Memory B cell (primary cell): ENCODE measurements around the gene ACAP2.
"Not testable (repeated sequence)": the region's sequence is repeated elsewhere in the genome, so short reads cannot be mapped to it uniquely, and the experiment has no call there.

Source experiments
- ATAC-seq: fragments of 150-1000 bp; cut with Tn5 transposase; 2 replicates; pipeline ENCODE4 v1.10.0; 2021; ENCODE audit warnings: low read depth, mild to moderate bottlenecking, moderate library complexity
- DNase-seq, 2 donors: peaks; one replicate each; pipeline ENCODE4 v3.0.0; 2022; ENCODE audit warnings: low spot score in 2 of 2
- H3K27ac Mint-ChIP-seq: one replicate; pipeline ENCODE4 v1.8.0; 2022; ENCODE audit warnings: mild to moderate bottlenecking, moderate library complexity, mixed read lengths
- H3K27me3 Mint-ChIP-seq: one replicate; pipeline ENCODE4 v1.8.0; 2022; ENCODE audit warnings: mixed read lengths
- H3K36me3 Mint-ChIP-seq: one replicate; pipeline ENCODE4 v1.8.0; 2022; ENCODE audit warnings: mild to moderate bottlenecking, mixed read lengths
- H3K4me1 Mint-ChIP-seq: one replicate; pipeline ENCODE4 v1.8.0; 2022; ENCODE audit warnings: mixed read lengths
- H3K4me3 Mint-ChIP-seq: one replicate; pipeline ENCODE4 v1.8.0; 2022; ENCODE audit warnings: mild to moderate bottlenecking, moderate library complexity, mixed read lengths
- H3K9me3 Mint-ChIP-seq: one replicate; pipeline ENCODE4 v1.8.0; 2022; ENCODE audit warnings: mixed read lengths

Gene ACAP2

GRCh38 chr3:195334967-195335366 is 107.9 kb downstream of the ACAP2 start:
- Mint-ChIP-seq H3K4me3 (no peak overlapping the region), H3K27ac (no peak overlapping the region), H3K4me1 (peaks cover 6% of the 10 kb centered on the region), H3K27me3 (no peaks in the 10 kb centered on the region), H3K9me3 (no peaks in the 10 kb centered on the region), H3K36me3 (peaks cover 32% of the 10 kb centered on the region)
- ATAC-seq (no peak), DNase-seq (no peak)

- no peaks in the 10 kb centered on the region for H3K27me3 Mint-ChIP-seq
- no peak overlapping the region for H3K4me3 Mint-ChIP-seq
- no peak overlapping the region for H3K27ac Mint-ChIP-seq
- DNase-seq (no peak), ATAC-seq (no peak)
- peaks cover 39% of the 10 kb centered on the region for H3K36me3 Mint-ChIP-seq
- peaks cover 4% of the 10 kb centered on the region for H3K4me1 Mint-ChIP-seq
- peaks cover 3% of the 10 kb centered on the region for H3K9me3 Mint-ChIP-seq
Measured at GRCh38 chr3:195319060-195319459, 123.8 kb downstream of the ACAP2 start.

- H3K4me3 Mint-ChIP-seq = no peak overlapping the region
- H3K27me3 Mint-ChIP-seq = no peaks in the 10 kb centered on the region
- ATAC-seq = no peak
- no peaks in the 10 kb centered on the region for H3K9me3 Mint-ChIP-seq
- no peak overlapping the region for H3K27ac Mint-ChIP-seq
- peaks cover 4% of the 10 kb centered on the region for H3K36me3 Mint-ChIP-seq
- DNase-seq = no peak
- H3K4me1 Mint-ChIP-seq = no peaks in the 10 kb centered on the region
Measured at GRCh38 chr3:195312714-195313113, 130.1 kb downstream of the ACAP2 start.

- no peaks in the 10 kb centered on the region for H3K9me3 Mint-ChIP-seq
- no peak for ATAC-seq
- H3K27me3 Mint-ChIP-seq = no peaks in the 10 kb centered on the region
- no peak overlapping the region for H3K27ac Mint-ChIP-seq
- H3K36me3 Mint-ChIP-seq = peaks cover 20% of the 10 kb centered on the region
- DNase-seq = no peak
- no peaks in the 10 kb centered on the region for H3K4me1 Mint-ChIP-seq
- H3K4me3 Mint-ChIP-seq = no peak overlapping the region
Measured at GRCh38 chr3:195307711-195308110, 135.1 kb downstream of the ACAP2 start.

GRCh38 chr3:195306369-195306768 is 136.5 kb downstream of the ACAP2 start:
- Mint-ChIP-seq H3K4me3 (no peak overlapping the region), H3K36me3 (peaks cover 24% of the 10 kb centered on the region), H3K4me1 (no peaks in the 10 kb centered on the region), H3K27me3 (no peaks in the 10 kb centered on the region), H3K9me3 (no peaks in the 10 kb centered on the region), H3K27ac (no peak overlapping the region)
- no peak for DNase-seq
- ATAC-seq = no peak

- H3K4me1 Mint-ChIP-seq = peaks cover 6% of the 10 kb centered on the region
- no peak overlapping the region for H3K4me3 Mint-ChIP-seq
- peaks cover 39% of the 10 kb centered on the region for H3K36me3 Mint-ChIP-seq
- no peak overlapping the region for H3K27ac Mint-ChIP-seq
- no peaks in the 10 kb centered on the region for H3K9me3 Mint-ChIP-seq
- no peaks in the 10 kb centered on the region for H3K27me3 Mint-ChIP-seq
- no peak for DNase-seq
- ATAC-seq = no peak
Measured at GRCh38 chr3:195302431-195302830, 140.4 kb downstream of the ACAP2 start.

- H3K4me1 Mint-ChIP-seq = peaks cover 6% of the 10 kb centered on the region
- no peaks in the 10 kb centered on the region for H3K27me3 Mint-ChIP-seq
- H3K36me3 Mint-ChIP-seq = peaks cover 30% of the 10 kb centered on the region
- H3K4me3 Mint-ChIP-seq = no peak overlapping the region
- H3K9me3 Mint-ChIP-seq = no peaks in the 10 kb centered on the region
- DNase-seq (no peak), ATAC-seq (no peak)
- peak overlapping the region; percentile 36 for H3K27ac Mint-ChIP-seq
Measured at GRCh38 chr3:195297446-195297845, 145.4 kb downstream of the ACAP2 start.

GRCh38 chr3:195296662-195297061 is 146.2 kb downstream of the ACAP2 start:
- ATAC-seq (no peak), DNase-seq (no peak)
- peaks cover 6% of the 10 kb centered on the region for H3K4me1 Mint-ChIP-seq
- peak overlapping the region; percentile 50 for H3K27ac Mint-ChIP-seq
- no peaks in the 10 kb centered on the region for H3K27me3 Mint-ChIP-seq
- H3K9me3 Mint-ChIP-seq = no peaks in the 10 kb centered on the region
- H3K36me3 Mint-ChIP-seq = peaks cover 33% of the 10 kb centered on the region
- H3K4me3 Mint-ChIP-seq = no peak overlapping the region

- Mint-ChIP-seq H3K27ac (no peak overlapping the region), H3K4me1 (no peaks in the 10 kb centered on the region), H3K36me3 (peaks cover 26% of the 10 kb centered on the region), H3K27me3 (no peaks in the 10 kb centered on the region), H3K9me3 (no peaks in the 10 kb centered on the region), H3K4me3 (no peak overlapping the region)
- no peak for ATAC-seq
- no peak for DNase-seq
Measured at GRCh38 chr3:195291121-195291520, 151.7 kb downstream of the ACAP2 start.

- H3K27ac Mint-ChIP-seq, ATAC-seq, H3K27me3 Mint-ChIP-seq, H3K4me1 Mint-ChIP-seq, H3K9me3 Mint-ChIP-seq, DNase-seq, H3K4me3 Mint-ChIP-seq: not testable (repeated sequence)
- H3K36me3 Mint-ChIP-seq = peaks cover 24% of the 10 kb centered on the region
Measured at GRCh38 chr3:195290643-195291042, 152.2 kb downstream of the ACAP2 start.

GRCh38 chr3:195286115-195286872 is 156.5 kb downstream of the ACAP2 start:
- peaks cover 13% of the 10 kb centered on the region for H3K36me3 Mint-ChIP-seq
- no peaks in the 10 kb centered on the region for H3K27me3 Mint-ChIP-seq
- H3K4me3 Mint-ChIP-seq = no peak overlapping the region
- DNase-seq = no peak
- no peaks in the 10 kb centered on the region for H3K4me1 Mint-ChIP-seq
- ATAC-seq = no peak
- H3K9me3 Mint-ChIP-seq = no peaks in the 10 kb centered on the region
- H3K27ac Mint-ChIP-seq = no peak overlapping the region

- H3K4me3 Mint-ChIP-seq = no peak overlapping the region
- H3K4me1 Mint-ChIP-seq = no peaks in the 10 kb centered on the region
- H3K27me3 Mint-ChIP-seq = no peaks in the 10 kb centered on the region
- H3K9me3 Mint-ChIP-seq = no peaks in the 10 kb centered on the region
- no peak overlapping the region for H3K27ac Mint-ChIP-seq
- peaks cover 14% of the 10 kb centered on the region for H3K36me3 Mint-ChIP-seq
- no peak for ATAC-seq
- no peak for DNase-seq
Measured at GRCh38 chr3:195285372-195285771, 157.4 kb downstream of the ACAP2 start.

GRCh38 chr3:195284842-195285241 is 158.0 kb downstream of the ACAP2 start:
- Mint-ChIP-seq H3K27me3 (no peaks in the 10 kb centered on the region), H3K4me1 (no peaks in the 10 kb centered on the region), H3K27ac (no peak overlapping the region), H3K36me3 (peaks cover 14% of the 10 kb centered on the region), H3K4me3 (no peak overlapping the region), H3K9me3 (no peaks in the 10 kb centered on the region)
- ATAC-seq (no peak), DNase-seq (no peak)

- H3K4me3 Mint-ChIP-seq = no peak overlapping the region
- peaks cover 10% of the 10 kb centered on the region for H3K36me3 Mint-ChIP-seq
- ATAC-seq (no peak), DNase-seq (no peak)
- H3K4me1 Mint-ChIP-seq = no peaks in the 10 kb centered on the region
- no peaks in the 10 kb centered on the region for H3K27me3 Mint-ChIP-seq
- no peak overlapping the region for H3K27ac Mint-ChIP-seq
- H3K9me3 Mint-ChIP-seq = no peaks in the 10 kb centered on the region
Measured at GRCh38 chr3:195282961-195283360, 159.9 kb downstream of the ACAP2 start.

GRCh38 chr3:195274259-195274966 is 168.4 kb downstream of the ACAP2 start:
- Mint-ChIP-seq H3K27me3 (no peaks in the 10 kb centered on the region), H3K27ac (no peak overlapping the region), H3K4me1 (peaks cover 6% of the 10 kb centered on the region), H3K4me3 (no peak overlapping the region), H3K36me3 (peaks cover under 1% of the 10 kb centered on the region), H3K9me3 (no peaks in the 10 kb centered on the region)
- DNase-seq (no peak), ATAC-seq (no peak)
